NCI-H2171 (cell line): Measurements from ENCODE around the gene CTNNA2.

ENCODE experiments used
- DNase-seq: peaks from one replicate; lab custom pipeline; 2025; lab: John Stamatoyannopoulos, UW

CTNNA2 gene

DNA sequence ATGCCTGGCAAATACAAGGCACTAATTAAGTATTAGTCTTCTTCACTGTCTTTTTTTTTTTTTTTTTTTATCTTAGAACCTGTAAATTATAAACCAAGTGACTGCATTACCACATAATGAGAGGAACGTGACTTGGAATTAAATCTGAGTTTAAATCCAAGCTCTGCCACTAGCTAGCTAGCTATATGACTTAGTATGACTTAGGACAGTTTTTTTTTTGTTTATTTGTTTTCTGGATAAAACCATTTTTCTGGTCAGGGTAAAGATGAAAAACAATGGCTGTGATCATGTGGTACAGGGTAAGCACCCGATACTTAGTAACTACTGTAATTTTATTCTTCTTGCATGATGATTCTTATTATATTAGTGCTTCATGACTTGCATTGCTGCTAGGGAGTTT lies 983.5 kb downstream of the CTNNA2 start:
- DNase-seq = no peak

DNA sequence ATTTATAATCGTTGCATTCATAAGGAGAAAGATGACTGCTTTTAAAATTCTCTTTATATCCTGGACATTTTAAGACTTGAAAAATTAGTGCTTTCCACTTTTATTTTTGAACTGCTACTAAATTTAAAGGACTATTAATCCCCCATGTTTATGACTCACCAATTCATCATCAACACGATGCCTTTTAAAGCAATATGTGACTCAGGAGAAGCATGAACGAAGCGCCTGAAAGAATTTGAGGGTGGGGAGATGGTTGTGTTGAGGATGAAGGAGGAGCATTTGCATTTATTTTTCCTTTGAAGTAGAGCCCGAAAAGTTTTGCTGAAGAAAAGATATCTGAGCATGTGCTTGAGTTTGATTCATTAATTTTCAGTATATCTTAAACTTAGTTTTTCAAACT lies 983.9 kb downstream of the CTNNA2 start:
- no peak for DNase-seq

- peak; percentile 38 for DNase-seq
Measured at GRCh38 chr2:80499095-80499494, 986.2 kb downstream of the CTNNA2 start.

GRCh38 chr2:80501874-80502624 lies 989.2 kb downstream of the CTNNA2 start:
- DNase-seq = no peak

- no peak for DNase-seq
Measured at GRCh38 chr2:80506563-80506962, 993.7 kb downstream of the CTNNA2 start.

DNA sequence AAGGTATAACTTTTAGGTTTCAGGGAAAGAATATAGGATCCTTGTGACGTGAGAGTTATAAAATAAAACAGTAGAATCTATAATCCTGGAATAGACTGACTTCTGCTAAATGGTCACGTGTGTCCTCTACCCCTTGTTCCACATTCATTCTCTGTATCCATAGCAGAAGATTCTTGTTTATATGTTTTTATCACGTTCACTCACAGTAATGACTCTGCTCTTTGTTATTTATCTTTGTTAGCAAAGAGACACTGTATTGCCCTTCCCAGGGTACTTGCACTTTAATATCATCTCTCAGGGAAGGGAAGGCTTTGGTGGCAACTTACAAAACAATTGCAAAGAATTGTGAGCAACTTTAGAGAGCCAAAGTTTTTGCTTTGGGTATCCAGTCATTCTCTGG lies 997.9 kb downstream of the CTNNA2 start:
- no peak for DNase-seq

- no peak for DNase-seq
Measured at GRCh38 chr2:80515964-80516363, 1003.1 kb downstream of the CTNNA2 start.

GRCh38 chr2:80517316-80517715 lies 1004.5 kb downstream of the CTNNA2 start:
- no peak for DNase-seq

DNA sequence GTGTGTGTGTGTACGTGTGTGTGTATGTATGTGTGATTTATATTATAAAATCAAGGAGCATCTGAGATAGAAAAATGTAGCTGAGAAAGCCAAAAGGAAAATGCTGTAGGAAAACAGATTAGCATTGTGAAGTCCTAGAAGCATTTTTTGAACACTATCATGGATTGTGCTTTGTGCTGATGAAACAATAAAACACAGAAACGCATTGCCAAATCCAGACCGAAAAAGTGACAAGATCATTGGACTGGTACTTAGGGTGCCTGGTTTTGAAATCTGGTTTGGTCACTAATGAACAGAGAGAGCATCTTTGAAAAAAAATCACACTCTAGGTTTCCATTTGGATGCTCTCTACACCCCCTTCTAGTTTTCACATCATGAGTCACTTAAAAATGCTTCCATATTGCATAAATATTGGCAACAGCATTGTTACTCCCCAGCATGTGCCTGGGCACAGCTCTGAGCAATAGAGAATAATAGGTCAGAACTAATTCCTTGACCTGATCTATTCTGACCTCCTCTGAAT lies 1006.3 kb downstream of the CTNNA2 start:
- DNase-seq = no peak

GRCh38 chr2:80519699-80520291 lies 1006.9 kb downstream of the CTNNA2 start:
- DNase-seq = no peak

DNA sequence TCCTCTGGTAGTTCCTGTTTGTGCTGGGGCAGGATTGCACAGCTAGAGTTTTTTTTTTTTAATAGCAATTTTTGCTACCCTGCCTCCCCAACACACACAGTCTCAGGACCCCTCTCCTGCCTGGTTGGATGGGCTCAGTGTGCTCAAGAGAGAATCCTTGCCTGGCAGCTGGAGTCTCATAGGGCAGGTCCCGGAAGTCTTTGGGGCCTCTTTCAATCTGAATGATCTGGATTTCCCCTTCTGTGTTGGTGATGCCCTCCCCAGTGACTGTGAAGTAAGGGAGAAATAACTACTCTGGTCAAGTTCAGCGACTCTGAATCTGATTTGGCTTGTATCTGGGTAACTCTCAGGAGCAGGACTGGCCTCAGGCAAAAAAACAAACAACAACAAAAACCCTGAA lies 1012.3 kb downstream of the CTNNA2 start:
- no peak for DNase-seq

DNA sequence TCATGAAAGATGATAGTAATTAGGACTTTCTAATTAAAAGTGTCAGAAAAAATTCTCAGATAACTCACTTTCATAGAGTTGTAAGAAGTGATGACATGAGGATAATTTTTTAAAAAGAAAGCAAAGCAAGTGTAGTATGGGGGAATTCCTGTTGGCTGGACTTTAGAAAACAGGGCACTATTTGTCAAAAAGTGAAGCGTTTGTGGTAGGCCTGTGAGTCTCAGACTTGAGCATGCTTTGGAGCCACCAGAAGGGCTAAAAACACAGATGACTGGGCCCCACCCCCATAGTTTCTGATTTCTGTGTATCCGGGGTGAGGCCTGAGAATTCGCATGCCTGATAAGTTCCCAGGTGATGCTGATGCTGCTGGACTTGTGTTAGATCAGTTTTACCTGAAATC lies 1014.3 kb downstream of the CTNNA2 start:
- DNase-seq = no peak

- no peak for DNase-seq
Measured at GRCh38 chr2:80529466-80530165, 1016.8 kb downstream of the CTNNA2 start.

- no peak for DNase-seq
Measured at GRCh38 chr2:80530442-80531064, 1017.7 kb downstream of the CTNNA2 start.

- no peak for DNase-seq
Measured at GRCh38 chr2:80531319-80531718, 1018.5 kb downstream of the CTNNA2 start.

DNA sequence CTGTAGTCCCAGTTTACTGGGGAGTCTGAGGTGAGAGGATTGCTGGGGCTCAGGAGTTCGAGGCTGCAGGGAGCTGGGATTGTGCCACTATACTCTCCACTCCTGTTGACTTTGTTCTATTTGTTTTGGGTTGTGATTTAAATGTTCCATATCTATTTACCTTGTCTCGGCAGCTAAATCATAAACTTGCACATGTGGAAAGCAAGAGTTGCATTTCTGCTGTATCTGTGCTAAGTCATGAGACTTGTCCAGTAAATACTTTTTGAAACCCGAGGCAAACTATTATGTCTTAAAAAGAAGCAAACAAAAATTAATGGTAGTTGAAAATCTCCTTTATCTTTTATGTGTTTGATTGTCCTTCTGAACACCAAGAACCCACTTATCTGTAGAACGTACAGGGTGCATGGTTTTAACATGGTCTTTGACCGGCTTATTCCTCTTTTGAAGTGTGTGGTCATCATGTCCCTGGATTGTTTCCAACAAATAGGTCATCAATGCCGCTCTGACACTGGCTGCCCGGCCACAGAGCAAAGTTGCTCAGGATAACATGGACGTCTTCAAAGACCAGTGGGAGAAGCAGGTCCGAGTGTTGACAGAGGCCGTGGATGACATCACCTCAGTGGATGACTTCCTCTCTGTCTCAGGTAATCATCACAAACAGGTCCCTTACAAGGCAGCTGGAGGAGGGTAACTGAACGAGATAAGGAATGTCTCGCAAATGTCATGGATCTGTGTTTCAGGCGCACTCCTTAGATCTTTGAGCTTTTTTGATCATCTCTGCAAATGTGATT lies 1032.8 kb downstream of the CTNNA2 start:
- DNase-seq = no peak

DNA sequence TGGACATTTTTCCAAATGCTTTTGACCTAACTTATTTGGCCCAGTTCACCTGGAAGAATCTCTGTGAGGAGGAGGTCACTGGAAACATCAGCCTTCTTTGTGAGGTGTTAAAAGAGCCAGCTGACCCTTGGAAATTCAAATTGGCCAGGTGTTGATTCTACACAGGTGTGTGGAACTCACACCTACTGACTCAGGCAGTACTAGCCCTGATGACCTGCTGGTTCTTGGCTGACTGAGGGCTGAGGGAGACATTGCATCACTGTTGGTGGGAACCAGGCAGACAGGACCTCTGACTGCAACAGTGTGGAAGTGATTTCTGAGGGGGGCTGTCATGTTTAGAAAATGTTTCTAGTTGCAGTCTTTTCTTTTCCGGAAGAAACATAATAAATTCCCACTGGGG lies 1033.9 kb downstream of the CTNNA2 start:
- no peak for DNase-seq

DNA sequence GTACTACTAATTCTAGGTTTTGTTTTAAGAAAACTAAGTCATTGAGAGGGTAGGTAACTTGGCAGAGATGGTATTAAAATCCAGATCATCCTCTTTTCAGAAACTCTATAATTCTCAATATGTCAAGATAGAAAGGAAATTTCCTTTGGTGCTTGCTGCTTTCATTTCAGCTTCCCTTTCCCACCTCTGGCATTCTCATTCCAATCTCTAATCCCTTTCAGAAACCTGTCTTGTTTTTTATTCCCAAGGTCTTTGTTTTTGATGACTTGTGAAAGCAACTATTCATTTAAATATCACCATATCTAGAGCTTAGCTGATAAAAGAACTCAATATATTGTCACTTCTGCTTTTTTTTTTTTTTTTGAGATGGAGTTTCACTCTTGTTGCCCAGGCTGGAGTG lies 1034.5 kb downstream of the CTNNA2 start:
- DNase-seq = no peak

DNA sequence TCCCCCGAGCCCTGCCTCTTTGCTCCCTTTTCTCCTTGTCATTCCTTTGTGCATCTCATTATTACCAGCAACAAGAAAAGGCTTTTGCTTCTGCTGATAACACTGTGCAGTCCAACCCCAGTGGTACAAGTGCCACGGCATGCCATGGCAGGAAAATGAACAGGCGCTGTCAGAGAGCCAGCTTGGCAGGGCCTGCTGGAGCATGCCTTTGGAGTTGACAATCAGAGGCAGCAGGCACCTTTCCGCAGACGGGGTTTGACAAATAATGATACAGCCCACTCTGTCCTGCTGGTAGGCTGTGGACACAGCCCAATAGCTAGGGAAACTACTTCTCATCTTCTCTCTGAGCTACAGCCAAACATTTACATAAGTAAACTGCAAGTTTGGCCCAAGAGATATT lies 1035.6 kb downstream of the CTNNA2 start:
- peak; percentile 62 for DNase-seq

GRCh38 chr2:80549901-80550300 lies 1037.0 kb downstream of the CTNNA2 start:
- DNase-seq = no peak

DNA sequence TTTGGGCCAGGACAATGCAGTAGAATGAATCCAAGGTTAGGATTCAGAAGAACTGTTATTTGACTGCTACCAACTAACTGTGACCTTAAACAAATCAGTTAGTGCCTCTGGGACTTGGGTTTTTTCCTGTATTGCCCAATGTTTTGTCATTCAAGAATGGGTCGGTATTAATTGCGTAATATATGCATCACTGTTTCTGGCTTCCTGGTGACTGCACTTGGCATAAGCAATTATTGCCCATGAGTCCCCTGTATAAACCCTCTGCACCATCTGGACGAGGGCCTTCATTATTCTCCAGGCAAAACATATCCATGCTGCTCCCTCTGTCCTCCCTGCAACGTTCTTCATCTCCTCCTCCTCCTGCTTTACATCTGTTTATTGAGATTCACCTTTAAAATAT lies 1047.5 kb downstream of the CTNNA2 start:
- DNase-seq = no peak

DNA sequence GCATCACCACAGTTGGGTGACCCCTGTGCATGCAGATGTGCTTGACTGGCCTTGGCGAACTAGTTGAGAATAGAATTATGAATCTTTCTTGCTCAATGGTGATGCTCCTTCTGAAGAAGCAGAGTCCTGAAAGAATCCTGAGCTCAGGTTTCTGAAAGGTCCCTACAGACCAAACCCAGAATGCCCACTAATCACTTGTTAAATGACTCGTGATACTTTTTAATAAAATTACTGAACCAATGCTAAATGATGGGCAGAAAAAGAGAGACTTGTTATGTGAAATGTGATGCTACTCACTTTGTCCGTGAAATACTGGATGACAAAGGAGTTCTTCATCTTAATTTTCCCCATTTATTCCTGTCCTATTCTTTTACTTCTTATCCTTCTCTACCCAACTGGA lies 1055.2 kb downstream of the CTNNA2 start:
- no peak for DNase-seq
